ENCODE measurements around the gene IST1.

Gene IST1

GRCh38 chr16:71852561-71852960 lies 42.8 kb upstream of the IST1 start:
- H3K4me3 ChIP-seq (ENCODE audit: low read depth, low read length), result no peak overlapping the region
- TF ChIP-seq, protein P1, sequence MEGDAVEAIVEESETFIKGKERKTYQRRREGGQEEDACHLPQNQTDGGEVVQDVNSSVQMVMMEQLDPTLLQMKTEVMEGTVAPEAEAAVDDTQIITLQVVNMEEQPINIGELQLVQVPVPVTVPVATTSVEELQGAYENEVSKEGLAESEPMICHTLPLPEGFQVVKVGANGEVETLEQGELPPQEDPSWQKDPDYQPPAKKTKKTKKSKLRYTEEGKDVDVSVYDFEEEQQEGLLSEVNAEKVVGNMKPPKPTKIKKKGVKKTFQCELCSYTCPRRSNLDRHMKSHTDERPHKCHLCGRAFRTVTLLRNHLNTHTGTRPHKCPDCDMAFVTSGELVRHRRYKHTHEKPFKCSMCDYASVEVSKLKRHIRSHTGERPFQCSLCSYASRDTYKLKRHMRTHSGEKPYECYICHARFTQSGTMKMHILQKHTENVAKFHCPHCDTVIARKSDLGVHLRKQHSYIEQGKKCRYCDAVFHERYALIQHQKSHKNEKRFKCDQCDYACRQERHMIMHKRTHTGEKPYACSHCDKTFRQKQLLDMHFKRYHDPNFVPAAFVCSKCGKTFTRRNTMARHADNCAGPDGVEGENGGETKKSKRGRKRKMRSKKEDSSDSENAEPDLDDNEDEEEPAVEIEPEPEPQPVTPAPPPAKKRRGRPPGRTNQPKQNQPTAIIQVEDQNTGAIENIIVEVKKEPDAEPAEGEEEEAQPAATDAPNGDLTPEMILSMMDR (IDR thresholded peaks at IDR 0.05; ENCODE audit: low read depth, low read length), result no peak

- H3K4me3 ChIP-seq (ENCODE audit: low read depth, low read length), result no peak overlapping the region
- TF ChIP-seq, protein P1 (IDR thresholded peaks at IDR 0.05; ENCODE audit: low read depth, low read length), result no peak
These were observed 41.9 kb upstream of the IST1 start for GRCh38 chr16:71853413-71853812.

- TF ChIP-seq, protein P1 (IDR thresholded peaks at IDR 0.05; ENCODE audit: low read depth, low read length), result no peak
- H3K4me3 ChIP-seq (ENCODE audit: low read depth, low read length), result no peak overlapping the region
These were observed 40.9 kb upstream of the IST1 start for GRCh38 chr16:71854369-71854948.

- H3K4me3 ChIP-seq (ENCODE audit: low read depth, low read length), result no peak overlapping the region
- TF ChIP-seq, protein P1 (IDR thresholded peaks at IDR 0.05; ENCODE audit: low read depth, low read length), result no peak
These were observed 39.2 kb upstream of the IST1 start for GRCh38 chr16:71855937-71856662.

DNA sequence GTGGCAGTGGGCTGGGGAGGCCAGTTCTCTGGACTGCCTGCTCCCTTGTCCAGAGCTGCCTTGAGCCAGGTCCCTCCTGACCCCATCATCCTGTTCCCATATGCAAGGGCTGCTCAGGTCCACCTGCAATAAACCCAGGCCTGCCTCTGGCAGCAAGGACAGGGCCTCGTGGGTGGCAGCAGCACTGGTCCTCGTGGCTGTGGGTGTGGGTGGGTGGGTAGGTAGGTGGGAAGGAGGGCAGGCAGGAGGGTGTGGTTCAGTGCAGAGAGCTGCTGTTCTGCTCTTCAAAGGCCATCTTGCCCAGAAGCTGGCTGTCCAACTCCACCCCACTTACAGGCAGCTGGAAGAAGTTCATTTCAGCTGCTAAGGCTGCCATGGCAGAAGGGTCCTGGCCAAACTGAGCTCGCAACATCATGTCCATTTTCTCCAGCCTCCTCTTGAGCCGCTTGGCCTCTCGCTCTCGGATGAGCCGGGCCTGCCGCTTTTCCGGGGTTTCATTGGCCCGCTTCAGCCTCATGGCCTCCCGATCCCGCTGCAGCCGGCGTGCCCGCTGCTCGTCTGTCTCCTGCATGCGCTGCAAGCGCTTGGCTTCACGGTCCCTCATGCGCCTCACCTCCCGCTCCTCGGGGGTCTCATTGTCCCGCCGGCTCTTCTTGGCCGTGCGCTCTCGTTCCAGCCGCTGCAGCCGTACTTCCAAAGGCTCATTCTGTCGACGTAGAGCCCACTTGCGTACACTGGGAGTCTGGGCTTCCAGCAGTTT lies 35.4 kb upstream of the IST1 start:
- TF ChIP-seq, protein P1 (IDR thresholded peaks at IDR 0.05; ENCODE audit: low read depth, low read length), result no peak
- H3K4me3 ChIP-seq (ENCODE audit: low read depth, low read length), result no peak overlapping the region

- TF ChIP-seq, protein P1 (IDR thresholded peaks at IDR 0.05; ENCODE audit: low read depth, low read length), result no peak
- H3K4me3 ChIP-seq (ENCODE audit: low read depth, low read length), result no peak overlapping the region
These were observed 31.3 kb upstream of the IST1 start for GRCh38 chr16:71863995-71864394.
